ENCODE measurements around the gene CAPN2.
"Not testable (repeated sequence)": the region's sequence is repeated elsewhere in the genome, so short reads cannot be mapped to it uniquely, and the experiment has no call there.

CAPN2 gene

DNA sequence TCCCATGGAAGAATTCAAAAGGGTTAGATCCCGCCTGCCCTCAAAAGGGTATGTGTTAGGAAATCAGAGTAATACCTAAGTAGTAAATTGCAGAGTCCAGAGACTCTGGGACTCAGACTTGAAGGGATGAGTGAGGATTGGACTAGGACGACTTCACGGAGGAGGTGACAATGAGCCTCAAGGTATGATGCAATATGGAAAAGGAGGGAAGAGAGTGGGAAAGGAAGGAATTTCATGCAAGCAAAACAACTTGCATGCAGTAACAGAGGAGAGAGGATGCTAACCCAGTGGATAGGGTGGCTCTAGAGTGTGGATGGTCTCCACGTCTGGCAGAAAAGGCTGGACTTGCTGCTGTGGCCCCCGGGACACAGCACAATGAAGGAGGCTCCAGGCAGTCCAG lies 4.8 kb downstream of the CAPN2 start:
- DNase-seq, result no peak

- peak; percentile 23 for DNase-seq
Observed at GRCh38 chr1:223717695-223718363, 5.5 kb downstream of the CAPN2 start.

DNA sequence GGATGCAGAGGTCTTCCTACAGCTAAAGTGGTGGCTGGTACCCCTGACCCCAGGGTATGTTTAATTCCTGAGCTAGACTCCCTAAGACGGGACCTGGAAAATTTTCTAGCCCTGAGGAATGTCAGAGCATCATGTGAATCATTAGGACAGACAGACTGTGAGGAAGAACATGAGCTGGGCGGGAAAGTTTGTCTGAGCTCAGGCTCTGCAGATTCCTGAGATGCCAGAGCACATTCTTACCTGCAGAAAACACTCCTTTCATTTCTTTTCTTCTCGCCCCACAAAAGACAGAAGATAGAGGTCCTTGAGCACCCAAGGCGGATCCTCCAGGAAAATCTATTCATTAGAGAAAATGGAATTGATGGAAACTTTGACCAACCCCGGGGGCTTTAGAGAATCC lies 6.5 kb downstream of the CAPN2 start:
- DNase-seq, result no peak

DNA sequence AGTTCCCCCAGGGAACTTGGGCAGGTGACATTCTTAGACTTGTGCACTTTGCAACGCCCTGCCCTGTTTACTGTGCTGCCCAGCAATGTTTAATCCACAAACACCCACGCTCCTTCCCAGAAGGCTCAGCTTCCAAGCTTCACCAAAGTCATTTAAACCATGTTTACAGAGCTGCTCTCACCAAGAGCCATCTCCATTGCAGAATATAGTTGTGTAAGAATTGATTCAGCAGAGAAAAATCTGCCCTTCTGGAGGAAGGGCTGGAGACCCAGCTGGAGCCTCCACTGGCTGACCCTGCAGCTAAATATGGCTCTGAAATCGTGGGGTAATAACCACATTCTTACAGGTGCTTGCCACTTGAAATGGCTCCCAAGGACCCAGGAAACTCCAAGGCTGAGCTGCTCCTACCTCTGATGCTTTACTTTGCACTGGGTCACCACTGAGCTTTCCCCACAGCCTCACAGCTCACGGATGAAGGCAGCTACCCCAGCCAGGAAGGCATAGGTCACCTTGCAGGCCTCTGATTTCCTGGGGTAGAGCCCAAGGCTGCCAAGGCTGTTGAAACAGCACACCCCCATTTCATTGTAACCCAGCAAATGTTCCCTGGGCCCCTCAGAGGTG lies 8.7 kb downstream of the CAPN2 start:
- no peak for DNase-seq

GRCh38 chr1:223721658-223722607 lies 9.6 kb downstream of the CAPN2 start:
- DNase-seq, result no peak

DNA sequence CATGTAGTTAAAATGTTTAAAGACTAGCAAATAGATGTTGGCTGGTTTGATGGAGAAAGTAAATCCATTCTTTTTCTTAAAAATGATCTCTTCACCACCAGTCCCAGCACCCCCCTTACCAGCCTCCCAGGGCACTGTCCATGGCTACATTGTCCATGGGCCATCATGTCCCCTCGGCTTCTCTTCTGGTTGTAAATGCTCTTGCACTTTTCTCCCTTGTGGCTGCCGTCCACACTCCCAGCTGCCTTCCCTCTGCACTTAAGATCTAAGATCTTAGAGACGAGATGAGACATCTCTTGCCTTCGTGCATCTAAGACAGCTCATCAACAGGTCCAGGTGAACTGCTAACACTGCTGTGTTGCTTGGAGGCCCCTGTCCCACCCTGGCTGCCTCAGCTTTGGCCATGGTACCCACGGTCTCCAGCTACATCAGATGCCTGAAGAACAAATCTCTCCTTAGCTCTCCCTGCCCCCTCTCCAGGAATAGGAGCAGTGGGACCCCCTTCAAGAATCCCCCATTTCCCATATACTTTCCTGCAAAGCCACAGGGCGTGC lies 11.1 kb downstream of the CAPN2 start:
- DNase-seq, result no peak

GRCh38 chr1:223724376-223724775 lies 12.0 kb downstream of the CAPN2 start:
- DNase-seq, result no peak

DNA sequence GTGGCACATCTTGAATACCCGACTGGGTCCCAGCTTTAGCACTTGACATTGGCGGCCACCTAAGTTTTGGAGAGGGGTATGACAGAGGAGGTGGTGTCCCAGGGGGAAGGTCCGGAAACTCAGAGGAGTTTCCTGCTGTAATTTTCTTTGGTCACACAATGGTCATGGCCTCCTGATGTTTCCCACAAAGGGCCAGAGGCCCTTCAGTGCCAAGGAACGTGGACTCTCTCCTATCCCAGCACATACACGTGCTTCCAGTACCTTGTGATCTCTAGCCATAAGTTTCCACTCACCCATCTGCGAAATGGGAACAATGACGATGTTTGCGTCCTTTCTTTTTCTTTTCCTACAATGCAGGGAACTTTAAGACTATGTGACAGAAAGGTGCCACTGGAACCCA lies 13.2 kb downstream of the CAPN2 start:
- DNase-seq, result no peak

- peak; percentile 90 for DNase-seq
Observed at GRCh38 chr1:223726380-223727001, 14.2 kb downstream of the CAPN2 start.

- DNase-seq, result no peak
Observed at GRCh38 chr1:223727541-223727940, 15.2 kb downstream of the CAPN2 start.

GRCh38 chr1:223729906-223730305 lies 17.6 kb downstream of the CAPN2 start:
- DNase-seq, result no peak

- no peak for DNase-seq
Observed at GRCh38 chr1:223730479-223731132, 18.3 kb downstream of the CAPN2 start.

DNA sequence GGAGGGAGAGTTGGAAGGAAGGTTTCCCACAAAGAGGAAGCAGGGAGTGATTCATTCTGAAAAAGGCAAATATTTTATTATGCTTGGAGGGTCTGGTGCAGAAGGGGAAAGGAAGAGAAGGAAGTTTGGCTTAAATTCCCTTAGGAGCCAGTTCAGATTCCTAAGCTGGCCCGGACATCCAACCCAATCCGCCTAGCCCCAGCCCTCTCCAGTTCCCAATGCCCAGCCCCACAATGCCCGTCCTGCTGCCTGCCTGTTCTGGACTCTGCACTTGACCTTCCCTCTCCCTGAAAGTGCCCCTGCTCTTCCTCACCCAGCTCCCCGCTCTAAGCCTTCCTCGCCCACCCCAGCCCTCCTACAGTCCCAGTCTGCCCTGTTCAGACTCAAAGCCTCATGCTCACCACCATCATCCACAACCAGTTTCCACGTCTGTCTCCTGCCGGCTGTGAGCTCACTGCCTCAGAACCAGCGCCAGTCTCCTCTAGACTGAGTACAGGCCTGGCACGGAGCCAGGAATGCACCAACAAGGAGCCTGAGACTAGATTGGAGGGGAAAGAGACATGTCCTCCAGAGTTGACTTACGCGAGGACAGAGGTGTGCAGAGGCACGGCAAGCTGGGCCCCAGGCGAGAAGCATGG lies 18.9 kb downstream of the CAPN2 start:
- DNase-seq, result no peak

DNA sequence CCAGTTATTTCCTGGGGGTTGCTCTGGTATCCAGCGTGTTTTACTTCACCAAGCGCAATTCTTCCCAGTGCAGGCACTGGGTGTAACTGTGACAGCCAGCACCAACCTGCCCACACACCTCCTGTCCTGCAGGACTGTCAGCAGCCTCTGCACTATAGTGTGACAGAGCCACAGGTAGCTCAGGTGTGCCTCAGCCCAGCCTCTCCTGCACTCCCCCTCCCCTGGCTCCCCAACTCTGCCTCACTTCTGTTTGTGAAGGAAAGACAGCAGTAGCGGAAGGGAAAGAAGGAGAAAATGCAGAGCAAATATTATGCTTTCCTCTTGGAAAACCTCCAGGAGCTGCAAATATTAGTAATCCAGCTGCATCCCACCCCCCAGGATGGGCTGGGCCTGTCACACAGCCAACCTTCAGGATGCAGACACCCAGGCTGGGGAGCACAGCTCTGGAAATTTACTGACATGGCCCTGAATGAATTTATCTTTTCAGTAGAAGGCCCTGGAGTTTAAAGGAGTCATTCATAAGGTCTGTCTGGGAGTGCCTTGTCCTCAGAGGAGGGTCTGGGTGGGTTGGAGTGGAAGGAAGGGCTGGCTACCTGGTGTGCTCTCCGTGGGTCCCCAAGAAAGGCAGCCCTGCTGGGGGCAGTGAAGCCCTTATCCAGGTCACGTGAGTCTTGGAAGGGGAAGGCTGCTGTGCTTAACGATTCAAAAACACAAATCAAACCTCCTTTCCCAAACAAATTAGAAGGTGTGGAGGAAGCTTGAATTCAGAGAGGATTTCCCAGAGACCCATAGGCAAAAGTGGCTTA lies 20.9 kb downstream of the CAPN2 start:
- DNase-seq, result no peak

DNA sequence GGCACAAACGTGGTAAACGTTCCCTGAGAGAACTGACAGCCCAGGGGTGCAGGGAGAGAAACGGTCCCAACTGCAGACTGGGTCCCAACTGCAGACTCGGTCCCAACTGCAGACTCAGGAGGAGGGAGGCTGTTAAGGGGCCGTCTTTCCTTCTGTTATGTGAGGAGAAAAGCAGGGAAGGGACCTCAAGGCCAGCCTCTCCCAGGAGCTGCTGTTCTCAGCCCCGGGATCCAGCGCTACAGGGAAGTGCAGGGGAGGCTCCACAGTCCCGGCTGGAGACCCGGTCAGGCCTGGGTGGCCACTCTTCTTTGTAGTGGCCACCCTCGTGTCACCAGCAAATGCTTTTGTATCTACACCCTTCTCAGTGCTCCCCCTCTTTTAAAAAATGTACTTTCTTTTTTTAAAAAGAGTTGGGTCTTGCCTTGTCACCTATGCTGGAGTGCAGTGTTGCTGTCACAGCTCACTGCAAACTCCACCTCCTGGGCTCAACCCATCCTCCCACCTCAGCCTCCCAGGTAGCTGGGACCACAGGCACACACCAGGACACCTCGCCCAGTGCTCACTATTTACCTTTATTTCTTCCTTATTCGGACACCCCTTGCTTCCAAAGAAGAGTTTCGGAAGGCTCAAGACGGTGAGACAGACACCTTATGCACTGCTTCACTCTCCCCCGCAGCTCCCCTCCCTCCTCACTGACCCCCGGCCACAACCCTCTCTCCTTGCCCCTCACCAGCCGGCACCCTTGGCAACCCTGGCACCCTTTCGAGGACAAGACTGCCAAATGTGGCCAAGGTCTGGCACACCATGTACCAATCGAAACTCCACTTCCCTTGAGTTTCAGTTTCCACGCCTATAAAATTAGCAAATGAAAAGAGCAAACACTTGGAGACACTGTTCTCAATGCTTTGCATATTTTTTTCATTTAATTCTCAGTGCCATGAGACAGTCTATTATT lies 21.8 kb downstream of the CAPN2 start:
- DNase-seq, result no peak

- not testable (repeated sequence) for DNase-seq
Observed at GRCh38 chr1:223736638-223737037, 24.3 kb downstream of the CAPN2 start.

- no peak for DNase-seq
Observed at GRCh38 chr1:223737342-223737741, 25.0 kb downstream of the CAPN2 start.

GRCh38 chr1:223738465-223739365 lies 26.4 kb downstream of the CAPN2 start:
- DNase-seq, result no peak
